ENCODE measurements around the gene ASTN2. TPM values are rescaled to one million over a fixed set of nuclear protein-coding genes. Genes with fewer than 3 reads are reported as not detected.

ASTN2 gene
- total RNA-seq, 1 donor from 2014 or later, result 15.9 TPM

DNA sequence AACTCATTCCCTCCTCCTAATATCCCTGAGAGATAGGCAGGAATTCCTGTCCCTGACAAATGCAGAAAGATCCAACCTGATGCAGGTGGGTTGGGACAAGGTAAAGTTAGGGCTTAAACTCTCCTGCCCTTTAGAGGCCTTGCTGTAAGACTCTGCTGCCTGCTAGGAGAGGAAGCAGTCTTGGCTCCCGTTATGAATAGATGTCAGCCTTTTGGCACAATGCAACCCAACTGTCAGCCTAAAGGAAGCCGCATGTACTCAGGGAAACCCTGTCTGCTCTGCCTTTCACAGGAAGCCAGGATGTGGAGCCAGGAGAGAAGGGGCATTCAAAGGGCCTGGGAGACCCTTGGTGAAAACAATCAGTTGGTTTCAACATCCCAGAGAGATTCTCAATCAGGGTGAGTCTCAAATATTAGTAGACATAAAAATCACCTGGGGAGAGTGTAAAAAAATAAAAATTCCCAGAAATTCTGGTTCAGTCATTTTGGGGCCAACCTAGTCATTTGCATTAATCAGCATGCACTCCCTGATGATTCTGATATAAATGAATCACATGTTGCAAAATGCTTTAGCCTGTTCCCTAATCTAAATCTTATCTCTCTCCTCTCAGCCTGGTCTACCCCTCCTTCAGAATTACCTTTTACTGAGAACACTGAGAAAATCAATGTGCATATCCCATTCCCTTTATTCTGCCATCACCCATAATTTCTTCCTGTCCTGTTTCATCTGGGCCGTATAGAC, 864.0 kb downstream of the ASTN2 start:
- peaks cover 15% of the 10 kb centered on the region for H3K4me1 Mint-ChIP-seq (ENCODE audit: unreplicated experiment)
- no peaks in the 10 kb centered on the region for H3K36me3 Mint-ChIP-seq
- H3K27ac Mint-ChIP-seq, result no peak overlapping the region
- no peaks in the 10 kb centered on the region for H3K9me3 Mint-ChIP-seq
- no peak for TF ChIP-seq CTCF (conservative IDR thresholded peaks at IDR 0.05)
- DNase-seq (ENCODE audit: extremely low spot score, unreplicated experiment), result no peak
- H3K27me3 Mint-ChIP-seq, result no peaks in the 10 kb centered on the region
- H3K4me3 Mint-ChIP-seq, result no peak overlapping the region

- DNase-seq (ENCODE audit: extremely low spot score, unreplicated experiment), result no peak
- Mint-ChIP-seq H3K27me3 (no peaks in the 10 kb centered on the region), H3K9me3 (no peaks in the 10 kb centered on the region), H3K4me1 (ENCODE audit: unreplicated experiment) (peaks cover 10% of the 10 kb centered on the region), H3K27ac (no peak overlapping the region), H3K4me3 (no peak overlapping the region), H3K36me3 (no peaks in the 10 kb centered on the region)
- TF ChIP-seq CTCF (conservative IDR thresholded peaks at IDR 0.05), result no peak
Measured at GRCh38 chr9:116549786-116550660, 864.8 kb downstream of the ASTN2 start.

DNA sequence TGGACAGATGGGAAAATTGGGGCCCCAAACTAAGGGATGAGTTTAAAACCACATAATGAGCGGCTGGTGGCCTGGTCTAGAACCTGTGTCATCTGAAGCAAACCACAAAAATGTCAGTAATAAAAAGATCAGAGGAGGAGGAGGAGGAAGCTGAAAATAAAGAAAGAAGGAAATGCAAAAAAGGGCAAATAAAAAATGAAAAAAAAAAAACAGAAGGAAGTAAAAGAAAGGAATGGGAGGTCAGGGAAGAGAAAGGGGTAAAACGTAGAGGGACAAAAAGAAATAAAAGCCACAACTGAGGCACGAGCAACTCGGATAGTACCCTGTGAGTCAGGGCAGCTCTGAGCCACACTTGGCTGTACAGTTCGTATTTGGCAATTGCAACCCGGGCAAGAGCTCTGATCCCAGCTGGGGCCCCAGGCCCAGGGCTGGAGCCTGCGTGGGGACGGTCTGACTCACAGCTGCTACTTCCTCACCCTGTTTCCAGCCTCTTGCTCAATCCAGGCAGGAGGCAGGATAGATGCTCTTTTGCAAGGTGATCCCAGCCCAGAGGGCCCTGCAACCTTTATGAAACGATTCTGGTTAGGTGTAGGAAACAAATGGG, 865.7 kb downstream of the ASTN2 start:
- no peaks in the 10 kb centered on the region for H3K36me3 Mint-ChIP-seq
- peaks cover 6% of the 10 kb centered on the region for H3K4me1 Mint-ChIP-seq (ENCODE audit: unreplicated experiment)
- H3K27ac Mint-ChIP-seq, result no peak overlapping the region
- no peak overlapping the region for H3K4me3 Mint-ChIP-seq
- no peaks in the 10 kb centered on the region for H3K27me3 Mint-ChIP-seq
- H3K9me3 Mint-ChIP-seq, result no peaks in the 10 kb centered on the region
- no peak for DNase-seq (ENCODE audit: extremely low spot score, unreplicated experiment)
- no peak for TF ChIP-seq CTCF (conservative IDR thresholded peaks at IDR 0.05)

DNA sequence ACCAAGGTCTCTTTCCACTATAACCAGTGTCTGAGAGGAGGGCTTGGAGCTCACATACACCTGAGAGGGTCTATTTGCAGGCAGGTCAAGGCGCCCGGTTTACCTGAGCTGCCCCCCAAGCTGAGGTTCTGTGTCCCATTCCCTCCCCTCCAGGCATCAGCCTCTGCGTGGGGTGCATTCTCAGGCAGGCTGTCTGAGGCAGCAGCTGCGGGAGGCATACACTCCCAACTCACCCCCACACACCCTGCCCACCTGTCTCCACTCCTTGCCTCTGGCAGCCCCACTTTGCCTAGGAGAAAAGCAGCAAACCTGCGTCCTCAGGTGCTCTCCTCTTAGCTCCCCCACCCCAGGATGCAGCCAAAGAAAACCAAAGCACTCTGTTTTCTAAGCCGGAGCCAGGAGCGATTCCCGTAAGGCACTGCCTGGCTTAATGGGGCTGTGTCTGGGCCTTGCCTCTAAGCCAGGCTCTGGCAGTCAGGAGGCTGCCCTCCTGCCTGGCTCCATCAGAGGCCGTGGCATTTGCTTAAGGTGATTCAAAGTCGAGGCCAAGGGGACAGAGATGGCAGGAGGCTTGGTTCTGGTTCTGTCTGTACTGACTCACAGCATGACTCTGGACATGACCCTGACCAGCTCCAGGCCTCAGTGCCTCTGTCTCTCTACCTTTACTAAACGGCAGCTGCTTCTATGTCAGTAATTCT, 867.0 kb downstream of the ASTN2 start:
- DNase-seq (ENCODE audit: extremely low spot score, unreplicated experiment), result no peak
- Mint-ChIP-seq H3K4me1 (ENCODE audit: unreplicated experiment) (peaks cover 6% of the 10 kb centered on the region), H3K27me3 (no peaks in the 10 kb centered on the region), H3K27ac (peak overlapping the region; percentile 17), H3K4me3 (no peak overlapping the region), H3K9me3 (no peaks in the 10 kb centered on the region), H3K36me3 (no peaks in the 10 kb centered on the region)
- TF ChIP-seq CTCF (conservative IDR thresholded peaks at IDR 0.05), result no peak
